ENCODE results near the gene COL5A3.

DNA sequence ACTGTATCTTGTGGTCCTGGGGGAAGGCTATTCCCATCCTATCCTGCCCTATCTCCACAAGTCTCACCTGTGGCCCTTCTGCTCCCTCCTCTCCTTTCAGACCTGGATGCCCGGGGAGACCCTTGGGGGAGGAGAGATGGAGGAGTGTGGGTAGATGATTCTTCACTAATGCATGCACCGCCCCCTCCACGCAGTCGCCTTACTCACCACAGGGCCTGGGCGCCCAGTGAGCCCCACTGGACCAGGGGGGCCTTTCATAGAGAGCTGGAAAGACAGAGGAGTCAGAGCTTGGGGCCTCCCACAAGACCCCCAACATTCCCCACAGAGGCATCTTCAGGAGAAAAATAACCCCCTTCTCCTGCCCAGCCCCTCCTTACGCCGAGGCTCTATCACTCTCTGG lies 14.3 kb downstream of the COL5A3 start:
- TF ChIP-seq, protein P1, sequence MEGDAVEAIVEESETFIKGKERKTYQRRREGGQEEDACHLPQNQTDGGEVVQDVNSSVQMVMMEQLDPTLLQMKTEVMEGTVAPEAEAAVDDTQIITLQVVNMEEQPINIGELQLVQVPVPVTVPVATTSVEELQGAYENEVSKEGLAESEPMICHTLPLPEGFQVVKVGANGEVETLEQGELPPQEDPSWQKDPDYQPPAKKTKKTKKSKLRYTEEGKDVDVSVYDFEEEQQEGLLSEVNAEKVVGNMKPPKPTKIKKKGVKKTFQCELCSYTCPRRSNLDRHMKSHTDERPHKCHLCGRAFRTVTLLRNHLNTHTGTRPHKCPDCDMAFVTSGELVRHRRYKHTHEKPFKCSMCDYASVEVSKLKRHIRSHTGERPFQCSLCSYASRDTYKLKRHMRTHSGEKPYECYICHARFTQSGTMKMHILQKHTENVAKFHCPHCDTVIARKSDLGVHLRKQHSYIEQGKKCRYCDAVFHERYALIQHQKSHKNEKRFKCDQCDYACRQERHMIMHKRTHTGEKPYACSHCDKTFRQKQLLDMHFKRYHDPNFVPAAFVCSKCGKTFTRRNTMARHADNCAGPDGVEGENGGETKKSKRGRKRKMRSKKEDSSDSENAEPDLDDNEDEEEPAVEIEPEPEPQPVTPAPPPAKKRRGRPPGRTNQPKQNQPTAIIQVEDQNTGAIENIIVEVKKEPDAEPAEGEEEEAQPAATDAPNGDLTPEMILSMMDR (conservative IDR thresholded peaks at IDR 0.05 in 1 of 2, IDR thresholded peaks at IDR 0.05 in 1 of 2; ENCODE audit: extremely low read depth in 1 of 2, insufficient read depth in 1 of 2, low read depth in 1 of 2, low read length in 2 of 2): no peak
- TF ChIP-seq EZH2 (IDR thresholded peaks at IDR 0.05; ENCODE audit: borderline replicate concordance, low read length): no peak
